Gastroesophageal sphincter (tissue), 3 donors: ENCODE results near the gene WBP4.

ENCODE experiments used
- POLR2A ChIP-seq, 2 donors: fragments of 450-650 bp; IDR thresholded peaks; one replicate each; pipeline ENCODE4 v1.6.1; 2017; ENCODE audit warnings: antibody characterized with exemption in 2 of 2, mild to moderate bottlenecking in 2 of 2, moderate library complexity in 1 of 2
- POLR2AphosphoS5 ChIP-seq: sonication (generic); formaldehyde crosslinking; IDR thresholded peaks from one replicate; pipeline ENCODE4 v1.6.1; 2017; ENCODE audit warnings: antibody characterized with exemption
- TF ChIP-seq, protein P1 (sequence below), 4 experiments: fragments of 200-600 bp in 2 of 4; fragments of 450-650 bp in 2 of 4; sonication (generic) in 1 of 4; IDR thresholded peaks; one replicate each; pipeline ENCODE4 v1.5.1; 2017 to 2019; ENCODE audit warnings: antibody characterized with exemption in 4 of 4, mild to moderate bottlenecking in 2 of 4, moderate library complexity in 2 of 4

DNA sequence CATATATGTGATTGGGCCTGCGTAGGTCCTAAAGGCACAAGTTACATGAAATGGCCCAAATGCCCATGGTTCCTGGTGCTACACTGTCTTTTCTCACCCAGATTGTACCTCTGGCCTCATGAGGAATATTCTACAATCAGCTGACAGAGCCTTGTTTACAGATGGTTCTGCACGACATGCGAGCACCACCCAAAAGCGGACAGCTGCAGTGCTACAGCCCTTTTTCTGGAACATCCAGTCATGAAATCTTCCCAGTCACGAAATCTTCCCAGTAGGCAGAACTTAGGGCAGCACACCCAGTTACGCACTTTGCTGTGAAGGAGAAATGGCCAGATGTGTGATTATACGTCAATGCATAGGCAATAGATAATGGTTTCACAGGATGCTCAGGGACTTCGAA is 34.5 kb upstream of the WBP4 start:
- TF ChIP-seq, protein P1, sequence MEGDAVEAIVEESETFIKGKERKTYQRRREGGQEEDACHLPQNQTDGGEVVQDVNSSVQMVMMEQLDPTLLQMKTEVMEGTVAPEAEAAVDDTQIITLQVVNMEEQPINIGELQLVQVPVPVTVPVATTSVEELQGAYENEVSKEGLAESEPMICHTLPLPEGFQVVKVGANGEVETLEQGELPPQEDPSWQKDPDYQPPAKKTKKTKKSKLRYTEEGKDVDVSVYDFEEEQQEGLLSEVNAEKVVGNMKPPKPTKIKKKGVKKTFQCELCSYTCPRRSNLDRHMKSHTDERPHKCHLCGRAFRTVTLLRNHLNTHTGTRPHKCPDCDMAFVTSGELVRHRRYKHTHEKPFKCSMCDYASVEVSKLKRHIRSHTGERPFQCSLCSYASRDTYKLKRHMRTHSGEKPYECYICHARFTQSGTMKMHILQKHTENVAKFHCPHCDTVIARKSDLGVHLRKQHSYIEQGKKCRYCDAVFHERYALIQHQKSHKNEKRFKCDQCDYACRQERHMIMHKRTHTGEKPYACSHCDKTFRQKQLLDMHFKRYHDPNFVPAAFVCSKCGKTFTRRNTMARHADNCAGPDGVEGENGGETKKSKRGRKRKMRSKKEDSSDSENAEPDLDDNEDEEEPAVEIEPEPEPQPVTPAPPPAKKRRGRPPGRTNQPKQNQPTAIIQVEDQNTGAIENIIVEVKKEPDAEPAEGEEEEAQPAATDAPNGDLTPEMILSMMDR (IDR thresholded peaks at IDR 0.05) = no peak
- TF ChIP-seq POLR2AphosphoS5 = no peak
- TF ChIP-seq POLR2A (IDR thresholded peaks at IDR 0.05) = no peak
